NCI-H187 treated with DMSO at 0.1 percent for 48 hours (cell line): ENCODE results near the gene SLC36A2.

Experiments used
- DNase-seq: peaks from one replicate; lab custom pipeline; 2025; lab: John Stamatoyannopoulos, UW

Gene SLC36A2

GRCh38 chr5:151283120-151283825 lies 64.1 kb downstream of the SLC36A2 start:
- no peak for DNase-seq

DNA sequence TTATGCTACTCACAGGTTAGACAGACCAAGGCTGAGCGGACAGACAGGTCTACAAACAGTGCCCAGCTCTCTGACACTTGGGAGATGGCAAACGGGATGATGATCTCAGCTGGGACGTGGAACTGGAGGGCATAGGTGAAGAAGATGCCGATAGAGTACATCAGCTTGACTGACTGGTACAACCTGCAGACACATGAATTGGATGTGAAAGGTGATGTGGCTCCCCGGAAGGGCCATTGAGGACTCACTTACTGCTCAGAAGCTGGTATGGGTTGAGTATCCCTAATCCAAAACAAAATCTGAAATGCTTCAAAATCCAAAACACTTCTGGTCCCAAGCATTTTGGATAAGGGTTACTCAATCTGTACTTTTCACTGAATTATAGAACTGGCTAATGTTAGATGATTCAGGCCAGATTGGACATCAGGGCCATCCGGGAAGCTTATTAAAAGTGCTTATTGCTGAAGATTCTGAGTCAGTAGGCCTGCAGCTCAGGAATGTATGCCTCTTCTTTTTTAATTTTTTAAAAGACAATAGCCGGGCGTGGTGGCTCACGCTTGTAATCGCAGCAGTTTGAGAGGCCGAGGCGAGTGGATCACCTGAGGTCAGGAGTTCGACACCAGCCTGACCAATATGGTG lies 66.2 kb downstream of the SLC36A2 start:
- no peak for DNase-seq

- no peak for DNase-seq
Observed at GRCh38 chr5:151280443-151280842, 66.9 kb downstream of the SLC36A2 start.

GRCh38 chr5:151278845-151279244 lies 68.5 kb downstream of the SLC36A2 start:
- no peak for DNase-seq

GRCh38 chr5:151275803-151276202 lies 71.6 kb downstream of the SLC36A2 start:
- no peak for DNase-seq

DNA sequence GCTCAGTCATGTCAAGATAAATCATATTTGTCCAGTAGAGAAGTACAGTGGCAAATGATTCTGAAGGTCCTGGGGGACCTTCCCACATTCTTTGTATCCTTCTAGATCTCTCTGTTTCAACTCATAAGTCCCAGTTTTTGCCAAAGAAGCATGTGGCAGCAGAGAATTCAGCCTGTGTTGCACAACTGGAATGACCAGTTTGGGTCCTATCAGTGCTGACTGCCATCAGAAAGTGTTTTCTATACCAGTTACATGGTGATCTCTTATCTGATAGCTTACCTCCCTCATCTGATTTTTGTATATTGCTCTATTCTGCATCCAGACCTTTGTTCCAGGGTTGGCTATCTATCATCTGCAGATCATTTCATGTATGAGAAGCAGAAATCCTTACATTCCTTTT lies 72.7 kb downstream of the SLC36A2 start:
- DNase-seq, result no peak

DNA sequence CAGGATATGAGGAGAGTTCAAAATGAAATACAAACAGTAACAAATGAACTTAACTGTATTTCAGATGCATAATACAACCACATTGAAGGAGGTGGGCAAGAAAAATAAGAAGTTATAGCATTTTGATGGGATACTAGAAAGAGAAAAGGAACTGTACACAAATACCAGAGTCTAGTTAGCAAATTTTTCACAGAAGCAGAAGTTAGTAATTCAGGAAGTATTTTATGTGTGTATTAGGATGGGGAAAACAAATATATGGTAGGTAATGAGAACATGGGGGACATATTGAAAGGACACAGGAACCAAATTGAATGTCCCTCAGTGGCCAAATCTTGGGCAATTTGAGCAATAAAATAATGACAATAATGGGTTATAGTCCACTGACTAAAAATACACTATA lies 76.0 kb downstream of the SLC36A2 start:
- no peak for DNase-seq

DNA sequence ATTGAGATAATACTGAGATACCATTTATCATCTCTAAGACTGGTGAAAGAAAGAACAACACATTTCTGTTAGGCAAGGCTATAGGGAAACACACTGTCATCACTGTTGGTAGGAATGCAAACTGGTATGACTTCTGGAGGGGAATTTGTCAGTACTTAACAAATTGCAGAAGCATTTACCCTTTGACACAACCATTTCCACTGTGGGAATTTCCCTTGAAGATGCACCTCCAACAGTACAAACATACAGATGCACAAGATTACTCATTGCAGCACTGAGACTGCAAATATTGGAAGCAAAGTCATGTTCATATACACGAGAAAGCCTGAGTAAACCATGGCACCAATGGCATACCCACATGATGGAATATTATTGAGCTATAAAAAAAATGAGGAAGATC lies 76.8 kb downstream of the SLC36A2 start:
- no peak for DNase-seq

DNA sequence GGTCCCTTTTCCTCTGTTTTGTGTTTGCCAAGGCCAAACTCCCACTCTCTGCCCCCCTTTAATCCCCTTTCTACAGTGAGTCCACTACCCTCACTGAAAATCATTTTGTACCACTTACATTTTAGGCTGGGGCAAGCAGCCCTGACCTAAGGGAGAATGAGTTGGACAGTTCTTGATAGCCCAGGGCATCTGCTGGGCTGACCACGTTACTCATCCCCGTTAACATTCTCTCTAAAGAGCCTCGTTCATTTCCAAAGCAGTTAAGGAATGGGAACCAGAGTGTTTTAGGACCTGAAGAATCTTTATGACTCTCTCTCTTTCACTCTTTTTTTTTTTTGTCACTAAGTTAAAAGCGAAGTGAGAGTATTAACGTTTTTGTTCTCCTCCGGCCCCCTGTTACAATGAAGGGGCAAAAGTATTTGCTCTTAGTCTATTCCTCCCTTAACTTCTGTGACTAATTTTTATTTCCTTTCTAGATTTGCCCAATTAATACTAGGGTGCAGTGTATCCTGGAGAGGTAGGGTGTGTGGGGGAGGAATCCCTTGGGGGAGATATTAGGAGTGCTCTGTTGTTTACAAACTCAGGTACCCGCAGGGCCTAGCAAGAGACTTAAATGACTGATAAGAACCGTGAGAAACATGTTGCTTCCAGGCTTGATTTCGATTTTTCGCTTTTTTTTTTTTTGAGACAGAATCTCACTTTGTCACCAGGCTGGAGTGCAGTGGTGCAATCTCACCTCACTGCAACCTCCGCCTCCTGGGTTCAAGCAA lies 79.7 kb downstream of the SLC36A2 start:
- no peak for DNase-seq
